ENCODE results near the gene GABARAPL1. TPM values are rescaled to one million over a fixed set of nuclear protein-coding genes. Genes with fewer than 3 reads are reported as not detected.

GABARAPL1 gene
- total RNA-seq, 1 experiment from 2014 or later, result 55.6 TPM

- no peak for DNase-seq
- Histone ChIP-seq H2AFZ (ENCODE audit: low read length) (no peak overlapping the region), H3K79me2 (ENCODE audit: insufficient read depth, low read length) (no peaks in the 10 kb centered on the region), H3K23me2 (ENCODE audit: insufficient read length, low read depth, low read length, poor library complexity, severe bottlenecking) (no peaks in the 10 kb centered on the region), H2BK15ac (ENCODE audit: low read depth, low read length) (no peak overlapping the region), H3K4me2 (ENCODE audit: insufficient read depth, insufficient read length, low read length) (no peak overlapping the region), H4K20me1 (ENCODE audit: control insufficient read depth, insufficient read depth, insufficient read length) (no peaks in the 10 kb centered on the region), H3K4me1 (ENCODE audit: insufficient read depth, low read length) (no peaks in the 10 kb centered on the region), H3K18ac (ENCODE audit: insufficient read length, low read depth, low read length) (no peak overlapping the region), H2BK120ac (ENCODE audit: low read depth, low read length, poor library complexity, severe bottlenecking) (no peak overlapping the region), H3K9me3 (ENCODE audit: control insufficient read depth, low read depth, low read length) (no peaks in the 10 kb centered on the region), H3K23ac (ENCODE audit: insufficient read length, low read depth, low read length) (no peak overlapping the region), H2BK12ac (ENCODE audit: insufficient read length, low read depth, low read length) (no peak overlapping the region), H3K56ac (ENCODE audit: insufficient read length, low read depth, low read length) (no peak overlapping the region), H2BK5ac (ENCODE audit: insufficient read length, low read length) (no peak overlapping the region), H2BK20ac (ENCODE audit: low read depth, low read length, poor library complexity, severe bottlenecking) (no peak overlapping the region), H3T11ph (ENCODE audit: low read length) (no peak overlapping the region), H3K79me1 (ENCODE audit: insufficient read depth, low read depth, low read length, poor library complexity, severe bottlenecking) (no peaks in the 10 kb centered on the region), H2AK5ac (ENCODE audit: insufficient read length, low read length) (no peak overlapping the region), H4K91ac (ENCODE audit: insufficient read length, low read depth, low read length) (no peak overlapping the region), H4K5ac (ENCODE audit: insufficient read length, low read depth, low read length) (no peak overlapping the region), H3K4ac (ENCODE audit: low read depth, low read length) (no peak overlapping the region), H3K27me3 (ENCODE audit: insufficient read depth, low read length) (no peaks in the 10 kb centered on the region), H3K14ac (ENCODE audit: insufficient read depth, low read length) (no peak overlapping the region), H4K8ac (replicated peaks; ENCODE audit: insufficient read length, low read depth, low read length) (no peak overlapping the region), H3K27ac (ENCODE audit: insufficient read length, low read depth, low read length) (no peak overlapping the region), H3K9ac (ENCODE audit: extremely low read depth, insufficient read length, low read length) (no peak overlapping the region)
- no peak overlapping the region for H3K27ac Mint-ChIP-seq
- peaks cover 0 to 3% (median 0%) of the 10 kb centered on the region in 3 experiments; a peak in 2 of 7 replicates for H3K36me3 Mint-ChIP-seq (ENCODE audit: insufficient read depth in 1 of 3, low read depth in 3 of 3)
- no peak for TF ChIP-seq CTCF (conservative IDR thresholded peaks at IDR 0.05)
- peaks cover 3 to 4% of the 10 kb centered on the region in 2 experiments; a peak in 3 of 5 replicates for H3K9me3 Mint-ChIP-seq
- no peaks in the 10 kb centered on the region for H3K27me3 Mint-ChIP-seq (ENCODE audit: low read depth)
- H3K4me1 Mint-ChIP-seq, result no peaks in the 10 kb centered on the region
- WGBS (ENCODE audit: extremely low coverage, insufficient read length, low lambda C conversion rate), result no CpG with 5 or more reads among the region's 1 CpG
- no peak overlapping the region for H3K4me3 Mint-ChIP-seq
Measured at GRCh38 chr12:10260927-10261326, 48.2 kb downstream of the GABARAPL1 start.
